CD4-positive, CD25-positive, alpha-beta regulatory T cell (primary cell): ENCODE results near the gene TDRD12. TPM values are rescaled to one million over a fixed set of nuclear protein-coding genes. Genes with fewer than 3 reads are reported as not detected.
A peak's percentile ranks its signal among the peaks of the same experiment; 100 is the strongest.

Source experiments
- ATAC-seq, 2 donors: fragments of 150-1000 bp; cut with Tn5 transposase; one replicate each; pipeline ENCODE4 v1.10.0; 2021; ENCODE audit warnings: low read depth in 2 of 2, moderate number of reproducible peaks in 2 of 2, moderate library complexity in 1 of 2
- DNase-seq, 3 donors: peaks; one replicate each; pipeline versions ENCODE4 v3.0.0 to v3.0.0-alpha.2; 2012 to 2022; ENCODE audit warnings: mixed read lengths in 1 of 3
- H3K27ac ChIP-seq: one replicate; pipeline ENCODE4 v1.7.0; 2013; ENCODE audit warnings: mild to moderate bottlenecking, low read length; ENCODE audit not compliant: insufficient read depth, poor library complexity, severe bottlenecking
- H3K27me3 ChIP-seq: one replicate; pipeline ENCODE4 v1.7.0; 2013; ENCODE audit warnings: low read length; ENCODE audit not compliant: control insufficient read depth, insufficient read depth
- H3K36me3 ChIP-seq: one replicate; pipeline ENCODE4 v1.7.0; 2013; ENCODE audit warnings: mild to moderate bottlenecking, low read length, moderate library complexity; ENCODE audit not compliant: control insufficient read depth, insufficient read depth
- H3K4me1 ChIP-seq: 2 replicates; pipeline ENCODE4 v1.7.0; 2013; ENCODE audit warnings: mild to moderate bottlenecking, low read length; ENCODE audit not compliant: insufficient read depth, control insufficient read depth, poor library complexity, severe bottlenecking
- H3K4me3 ChIP-seq: one replicate; pipeline ENCODE4 v1.7.0; 2013; ENCODE audit warnings: low read depth, mild to moderate bottlenecking, low read length, moderate library complexity
- H3K9me3 ChIP-seq, 2 experiments: 1 replicate in 1 of 2; 2 replicates in 1 of 2; pipeline ENCODE4 v1.7.0; 2013; ENCODE audit warnings: low read length in 2 of 2, mild to moderate bottlenecking in 1 of 2, moderate library complexity in 1 of 2; ENCODE audit not compliant: control insufficient read depth in 2 of 2
- H3K27ac Mint-ChIP-seq, 3 donors: one replicate each; pipeline ENCODE4 v1.8.0; 2020 to 2022; ENCODE audit warnings: mild to moderate bottlenecking in 3 of 3, mixed read lengths in 3 of 3, moderate library complexity in 2 of 3
- H3K27me3 Mint-ChIP-seq: one replicate; pipeline ENCODE4 v1.8.0; 2022; ENCODE audit warnings: mild to moderate bottlenecking, mixed read lengths
- H3K36me3 Mint-ChIP-seq: one replicate; pipeline ENCODE4 v1.8.0; 2020; ENCODE audit warnings: mixed read lengths
- H3K4me1 Mint-ChIP-seq, 4 donors: one replicate each; pipeline ENCODE4 v1.8.0; 2020 to 2022; ENCODE audit warnings: mixed read lengths in 4 of 4, mild to moderate bottlenecking in 1 of 4
- H3K4me3 Mint-ChIP-seq, 4 donors: one replicate each; pipeline ENCODE4 v1.8.0; 2020 to 2022; ENCODE audit warnings: mild to moderate bottlenecking in 4 of 4, mixed read lengths in 4 of 4, moderate library complexity in 3 of 4
- H3K9me3 Mint-ChIP-seq, 7 donors: one replicate each; pipeline ENCODE4 v1.8.0; 2020 to 2022; ENCODE audit warnings: mixed read lengths in 7 of 7, mild to moderate bottlenecking in 3 of 7, moderate library complexity in 2 of 7
- polyA plus RNA-seq, 4 donors: library from polyadenylated mRNA; unstranded; fragments of 300-500 nt; fragmentation: Illumina TruSeq; gene quantifications; one replicate each; pipeline ENCODE4 v1.2.3, GENCODE V29; 2021
- total RNA-seq: library from RNA; stranded (reverse); gene quantifications from one replicate; pipeline ENCODE4 v1.2.3, GENCODE V29; 2022

Gene TDRD12
- total and polyA plus RNA-seq, 5 donors from 2014 or later, result 0.35 to 1.00 (median 0.45) TPM; not detected in 1

- Histone ChIP-seq H3K4me3 (no peak overlapping the region), H3K27ac (no peak overlapping the region), H3K4me1 (peaks cover 12% of the 10 kb centered on the region), H3K36me3 (no peaks in the 10 kb centered on the region), H3K27me3 (no peaks in the 10 kb centered on the region), H3K9me3 (no peaks in the 10 kb centered on the region)
- H3K27ac Mint-ChIP-seq, result peak overlapping the region in 2 of 3 donors; percentile 8 to 87
- H3K27me3 Mint-ChIP-seq, result no peaks in the 10 kb centered on the region
- no peaks in the 10 kb centered on the region for H3K9me3 Mint-ChIP-seq
- no peak for ATAC-seq
- DNase-seq, result no peak
- H3K4me1 Mint-ChIP-seq, result peaks cover 9 to 37% (median 13%) of the 10 kb centered on the region in 4 donors
- H3K4me3 Mint-ChIP-seq, result no peak overlapping the region
- H3K36me3 Mint-ChIP-seq, result no peaks in the 10 kb centered on the region
These were observed 81.2 kb downstream of the TDRD12 start for GRCh38 chr19:32800754-32801153.

GRCh38 chr19:32802840-32803239 is 83.3 kb downstream of the TDRD12 start:
- ATAC-seq, result no peak
- no peak overlapping the region for H3K4me3 Mint-ChIP-seq
- Histone ChIP-seq H3K9me3 (no peaks in the 10 kb centered on the region), H3K27ac (no peak overlapping the region), H3K4me1 (peaks cover 7% of the 10 kb centered on the region), H3K4me3 (no peak overlapping the region), H3K27me3 (no peaks in the 10 kb centered on the region), H3K36me3 (no peaks in the 10 kb centered on the region)
- H3K36me3 Mint-ChIP-seq, result no peaks in the 10 kb centered on the region
- DNase-seq, result no peak
- no peaks in the 10 kb centered on the region for H3K27me3 Mint-ChIP-seq
- H3K27ac Mint-ChIP-seq, result no peak overlapping the region
- no peaks in the 10 kb centered on the region for H3K9me3 Mint-ChIP-seq
- peaks cover 5 to 24% (median 9%) of the 10 kb centered on the region in 4 donors for H3K4me1 Mint-ChIP-seq

- no peaks in the 10 kb centered on the region for H3K27me3 Mint-ChIP-seq
- H3K36me3 Mint-ChIP-seq, result no peaks in the 10 kb centered on the region
- H3K36me3 ChIP-seq, result no peaks in the 10 kb centered on the region
- no peak overlapping the region for H3K4me3 Mint-ChIP-seq
- H3K4me1 Mint-ChIP-seq, result peaks cover 9 to 20% (median 14%) of the 10 kb centered on the region in 4 donors
- no peaks in the 10 kb centered on the region for H3K9me3 ChIP-seq
- ATAC-seq (no peak), DNase-seq (no peak)
- H3K9me3 Mint-ChIP-seq, result no peaks in the 10 kb centered on the region
- no peak overlapping the region for H3K4me3 ChIP-seq
- H3K27ac ChIP-seq, result no peak overlapping the region
- no peaks in the 10 kb centered on the region for H3K4me1 ChIP-seq
- H3K27me3 ChIP-seq, result no peaks in the 10 kb centered on the region
- H3K27ac Mint-ChIP-seq, result peak overlapping the region in 1 of 3 donors; percentile 61
These were observed 88.7 kb downstream of the TDRD12 start for GRCh38 chr19:32808236-32808635.

GRCh38 chr19:32809254-32809653 is 89.7 kb downstream of the TDRD12 start:
- Histone ChIP-seq H3K27me3 (no peaks in the 10 kb centered on the region), H3K4me3 (peak overlapping the region; percentile 48), H3K27ac (no peak overlapping the region), H3K36me3 (no peaks in the 10 kb centered on the region), H3K9me3 (no peaks in the 10 kb centered on the region), H3K4me1 (no peaks in the 10 kb centered on the region)
- no peaks in the 10 kb centered on the region for H3K27me3 Mint-ChIP-seq
- ATAC-seq, result peak in 1 of 2 donors; percentile 39
- no peak for DNase-seq
- H3K9me3 Mint-ChIP-seq, result no peaks in the 10 kb centered on the region
- no peaks in the 10 kb centered on the region for H3K36me3 Mint-ChIP-seq
- peak overlapping the region in 3 of 4 donors; percentile 20 to 82 (median 63) for H3K4me3 Mint-ChIP-seq
- H3K4me1 Mint-ChIP-seq, result peaks cover 9 to 26% (median 17%) of the 10 kb centered on the region in 4 donors
- peak overlapping the region in 2 of 3 donors; percentile 84 to 87 for H3K27ac Mint-ChIP-seq

GRCh38 chr19:32809754-32810153 is 90.2 kb downstream of the TDRD12 start:
- ATAC-seq, result no peak
- Mint-ChIP-seq H3K4me3 (peak overlapping the region in 3 of 4 donors; percentile 20 to 82 (median 63)), H3K27me3 (no peaks in the 10 kb centered on the region), H3K9me3 (no peaks in the 10 kb centered on the region), H3K4me1 (peaks cover 9 to 30% (median 17%) of the 10 kb centered on the region in 4 donors), H3K36me3 (no peaks in the 10 kb centered on the region), H3K27ac (peak overlapping the region in 2 of 3 donors; percentile 84 to 87)
- no peak overlapping the region for H3K27ac ChIP-seq
- peak overlapping the region; percentile 48 for H3K4me3 ChIP-seq
- H3K36me3 ChIP-seq, result no peaks in the 10 kb centered on the region
- no peaks in the 10 kb centered on the region for H3K4me1 ChIP-seq
- no peaks in the 10 kb centered on the region for H3K27me3 ChIP-seq
- DNase-seq, result no peak
- H3K9me3 ChIP-seq, result no peaks in the 10 kb centered on the region

GRCh38 chr19:32810452-32810851 is 90.9 kb downstream of the TDRD12 start:
- Mint-ChIP-seq H3K4me3 (no peak overlapping the region), H3K9me3 (no peaks in the 10 kb centered on the region), H3K27me3 (no peaks in the 10 kb centered on the region), H3K4me1 (peaks cover 9 to 33% (median 17%) of the 10 kb centered on the region in 4 donors), H3K36me3 (no peaks in the 10 kb centered on the region), H3K27ac (peak overlapping the region in 1 of 3 donors; percentile 25)
- Histone ChIP-seq H3K4me3 (no peak overlapping the region), H3K27me3 (no peaks in the 10 kb centered on the region), H3K4me1 (no peaks in the 10 kb centered on the region), H3K9me3 (no peaks in the 10 kb centered on the region), H3K36me3 (no peaks in the 10 kb centered on the region), H3K27ac (no peak overlapping the region)
- ATAC-seq (no peak), DNase-seq (no peak)

- Histone ChIP-seq H3K4me3 (no peak overlapping the region), H3K36me3 (no peaks in the 10 kb centered on the region), H3K4me1 (no peaks in the 10 kb centered on the region), H3K27ac (no peak overlapping the region), H3K27me3 (no peaks in the 10 kb centered on the region), H3K9me3 (no peaks in the 10 kb centered on the region)
- H3K4me1 Mint-ChIP-seq, result peaks cover 9 to 33% (median 17%) of the 10 kb centered on the region in 4 donors
- H3K4me3 Mint-ChIP-seq, result no peak overlapping the region
- H3K27me3 Mint-ChIP-seq, result no peaks in the 10 kb centered on the region
- ATAC-seq (no peak), DNase-seq (no peak)
- H3K36me3 Mint-ChIP-seq, result no peaks in the 10 kb centered on the region
- H3K27ac Mint-ChIP-seq, result no peak overlapping the region
- no peaks in the 10 kb centered on the region for H3K9me3 Mint-ChIP-seq
These were observed 91.6 kb downstream of the TDRD12 start for GRCh38 chr19:32811151-32811550.

GRCh38 chr19:32812036-32812435 is 92.5 kb downstream of the TDRD12 start:
- H3K27ac Mint-ChIP-seq, result no peak overlapping the region
- H3K27ac ChIP-seq, result no peak overlapping the region
- H3K4me3 Mint-ChIP-seq, result no peak overlapping the region
- peaks cover 9 to 33% (median 17%) of the 10 kb centered on the region in 4 donors for H3K4me1 Mint-ChIP-seq
- H3K27me3 ChIP-seq, result no peaks in the 10 kb centered on the region
- no peak for DNase-seq
- no peak overlapping the region for H3K4me3 ChIP-seq
- no peaks in the 10 kb centered on the region for H3K9me3 Mint-ChIP-seq
- H3K36me3 ChIP-seq, result no peaks in the 10 kb centered on the region
- no peaks in the 10 kb centered on the region for H3K9me3 ChIP-seq
- ATAC-seq, result no peak
- no peaks in the 10 kb centered on the region for H3K27me3 Mint-ChIP-seq
- H3K36me3 Mint-ChIP-seq, result no peaks in the 10 kb centered on the region
- no peaks in the 10 kb centered on the region for H3K4me1 ChIP-seq
